HUES6 (cell line): ENCODE data around the gene MRPS11.

Experiments used
- H3K27ac ChIP-seq: 2 replicates; pipeline ENCODE4 v1.7.0; 2013; ENCODE audit warnings: low read depth, mild to moderate bottlenecking, low read length, inconsistent platforms
- H3K27me3 ChIP-seq: 2 replicates; pipeline ENCODE4 v1.6.1; 2013; ENCODE audit warnings: low read length; ENCODE audit not compliant: control insufficient read depth, insufficient read depth
- H3K36me3 ChIP-seq: 2 replicates; pipeline ENCODE4 v1.6.1; 2013; ENCODE audit warnings: low read length; ENCODE audit not compliant: control insufficient read depth, insufficient read depth
- H3K4me1 ChIP-seq: 2 replicates; pipeline ENCODE4 v1.6.1; 2013; ENCODE audit warnings: low read length; ENCODE audit not compliant: control insufficient read depth, insufficient read depth
- H3K4me3 ChIP-seq: 2 replicates; pipeline ENCODE4 v1.5.1; 2013; ENCODE audit warnings: low read depth, low read length
- H3K9ac ChIP-seq: one replicate; pipeline ENCODE4 v1.6.1; 2013; ENCODE audit warnings: mild to moderate bottlenecking, low read length
- H3K9me3 ChIP-seq: 2 replicates; pipeline ENCODE4 v1.6.1; 2013; ENCODE audit warnings: low read depth, low read length; ENCODE audit not compliant: control insufficient read depth, insufficient read depth

The MRPS11 gene

GRCh38 chr15:88438181-88438580 lies 29.3 kb upstream of the MRPS11 start:
- no peak overlapping the region for H3K4me3 ChIP-seq
- H3K27ac ChIP-seq: no peak overlapping the region
- H3K36me3 ChIP-seq: no peaks in the 10 kb centered on the region
- H3K9ac ChIP-seq: no peak overlapping the region
- H3K4me1 ChIP-seq: peaks cover 9% of the 10 kb centered on the region; the same call in 1 of the 2 replicates
- peaks cover 10% of the 10 kb centered on the region; the same call in 1 of the 2 replicates for H3K27me3 ChIP-seq
- H3K9me3 ChIP-seq: 0 out of 2 replicates have a peak, but pooled peaks cover 1% of the 10 kb centered on the region

GRCh38 chr15:88440021-88440420 lies 27.5 kb upstream of the MRPS11 start:
- Histone ChIP-seq H3K27ac (no peak overlapping the region), H3K4me1 (peaks cover 4% of the 10 kb centered on the region; the same call in 1 of the 2 replicates), H3K9ac (no peak overlapping the region), H3K4me3 (no peak overlapping the region), H3K27me3 (peaks cover 10% of the 10 kb centered on the region; the same call in 1 of the 2 replicates), H3K36me3 (no peaks in the 10 kb centered on the region), H3K9me3 (peaks cover 7% of the 10 kb centered on the region; the same call in 1 of the 2 replicates)

- no peak overlapping the region for H3K9ac ChIP-seq
- peaks cover 7% of the 10 kb centered on the region; the same call in 1 of the 2 replicates for H3K9me3 ChIP-seq
- H3K4me3 ChIP-seq: no peak overlapping the region
- peaks cover 10% of the 10 kb centered on the region; the same call in 1 of the 2 replicates for H3K27me3 ChIP-seq
- H3K27ac ChIP-seq: no peak overlapping the region
- no peaks in the 10 kb centered on the region for H3K36me3 ChIP-seq
- no peaks in the 10 kb centered on the region for H3K4me1 ChIP-seq
Observed at GRCh38 chr15:88441076-88441730, 26.3 kb upstream of the MRPS11 start.

GRCh38 chr15:88447206-88447605 lies 20.3 kb upstream of the MRPS11 start:
- Histone ChIP-seq H3K9me3 (peaks cover 7% of the 10 kb centered on the region; the same call in 1 of the 2 replicates), H3K27ac (no peak overlapping the region), H3K27me3 (peaks cover 23% of the 10 kb centered on the region), H3K4me1 (no peaks in the 10 kb centered on the region), H3K4me3 (no peak overlapping the region), H3K9ac (no peak overlapping the region), H3K36me3 (no peaks in the 10 kb centered on the region)

GRCh38 chr15:88447741-88448140 lies 19.8 kb upstream of the MRPS11 start:
- peaks cover 7% of the 10 kb centered on the region; the same call in 1 of the 2 replicates for H3K9me3 ChIP-seq
- no peaks in the 10 kb centered on the region for H3K36me3 ChIP-seq
- H3K9ac ChIP-seq: no peak overlapping the region
- H3K4me1 ChIP-seq: no peaks in the 10 kb centered on the region; the same call in 1 of the 2 replicates
- no peak overlapping the region for H3K4me3 ChIP-seq
- H3K27me3 ChIP-seq: peaks cover 23% of the 10 kb centered on the region
- H3K27ac ChIP-seq: no peak overlapping the region

- H3K9me3 ChIP-seq: no peaks in the 10 kb centered on the region
- H3K4me3 ChIP-seq: no peak overlapping the region
- peaks cover 23% of the 10 kb centered on the region for H3K27me3 ChIP-seq
Observed at GRCh38 chr15:88448991-88449461, 18.5 kb upstream of the MRPS11 start.

GRCh38 chr15:88449581-88449980 lies 17.9 kb upstream of the MRPS11 start:
- no peak overlapping the region for H3K4me3 ChIP-seq
- H3K27me3 ChIP-seq: peaks cover 23% of the 10 kb centered on the region
- H3K27ac ChIP-seq: no peak overlapping the region
- H3K9me3 ChIP-seq: no peaks in the 10 kb centered on the region
- H3K36me3 ChIP-seq: no peaks in the 10 kb centered on the region
- no peaks in the 10 kb centered on the region; the same call in none of the 2 replicates for H3K4me1 ChIP-seq
- no peak overlapping the region for H3K9ac ChIP-seq

More at GRCh38 chr15:88448991-88449461, 18.5 kb upstream of the MRPS11 start:
- H3K4me1 ChIP-seq: no peaks in the 10 kb centered on the region; the same call in 1 of the 2 replicates
- H3K27ac ChIP-seq: no peak overlapping the region
- no peak overlapping the region for H3K9ac ChIP-seq
- no peaks in the 10 kb centered on the region for H3K36me3 ChIP-seq

GRCh38 chr15:88450125-88450798 lies 17.2 kb upstream of the MRPS11 start:
- Histone ChIP-seq H3K9me3 (no peaks in the 10 kb centered on the region), H3K27ac (no peak overlapping the region), H3K9ac (no peak overlapping the region), H3K36me3 (no peaks in the 10 kb centered on the region), H3K4me1 (peaks cover 2% of the 10 kb centered on the region), H3K27me3 (peaks cover 23% of the 10 kb centered on the region), H3K4me3 (no peak overlapping the region)

- peaks cover 9% of the 10 kb centered on the region for H3K27me3 ChIP-seq
Observed at GRCh38 chr15:88453651-88454050, 13.9 kb upstream of the MRPS11 start.

GRCh38 chr15:88454236-88454635 lies 13.3 kb upstream of the MRPS11 start:
- Histone ChIP-seq H3K9ac (no peak overlapping the region), H3K4me1 (peaks cover 2% of the 10 kb centered on the region), H3K4me3 (no peak overlapping the region), H3K9me3 (no peaks in the 10 kb centered on the region), H3K36me3 (peaks cover 9% of the 10 kb centered on the region), H3K27me3 (peaks cover 9% of the 10 kb centered on the region), H3K27ac (no peak overlapping the region)

More at GRCh38 chr15:88453651-88454050, 13.9 kb upstream of the MRPS11 start:
- Histone ChIP-seq H3K4me3 (no peak overlapping the region), H3K9me3 (no peaks in the 10 kb centered on the region), H3K9ac (no peak overlapping the region), H3K27ac (no peak overlapping the region), H3K4me1 (peaks cover 2% of the 10 kb centered on the region), H3K36me3 (peaks cover 4% of the 10 kb centered on the region; the same call in 1 of the 2 replicates)
